Activated CD8-positive, alpha-beta T cell treated with anti-CD3 and anti-CD28 coated beads, Interleukin-2, amount 10 ng/mL, durations not matched to agents 7 days and 5 days (primary cell): ENCODE results near the gene GUCD1. TPM values are rescaled to one million over a fixed set of nuclear protein-coding genes. Genes with fewer than 3 reads are reported as not detected.
"Not testable (repeated sequence)": the region's sequence is repeated elsewhere in the genome, so short reads cannot be mapped to it uniquely, and the experiment has no call there.

Source experiments
- ATAC-seq: fragments of 150-1000 bp; cut with Tn5 transposase; one replicate; pipeline ENCODE4 v1.10.0; 2021; ENCODE audit warnings: moderate library complexity
- CTCF ChIA-PET: fragments of 350-600 bp; sonication (Branson Sonifier 250); formaldehyde crosslinking; loops from one replicate; lab custom pipeline; 2021; ENCODE audit warnings: antibody characterized with exemption; lab: Charles Lee
- POLR2A ChIA-PET: fragments of 350-600 bp; sonication (Branson Sonifier 250); formaldehyde crosslinking; loops from one replicate; lab custom pipeline; 2021; ENCODE audit warnings: antibody characterized with exemption; lab: Charles Lee
- DNase-seq: peaks from one replicate; pipeline ENCODE4 v3.0.0-alpha.2; 2020
- H3K27ac Mint-ChIP-seq: one replicate; pipeline ENCODE4 v1.8.0; 2021; ENCODE audit warnings: mild to moderate bottlenecking, mixed read lengths
- H3K27me3 Mint-ChIP-seq: one replicate; pipeline ENCODE4 v1.8.0; 2021; ENCODE audit warnings: low read depth, mixed read lengths
- H3K36me3 Mint-ChIP-seq: one replicate; pipeline ENCODE4 v1.8.0; 2021; ENCODE audit warnings: low read depth, mixed read lengths
- H3K4me1 Mint-ChIP-seq: one replicate; pipeline ENCODE4 v1.8.0; 2021; ENCODE audit warnings: low read depth, mixed read lengths
- H3K4me3 Mint-ChIP-seq: one replicate; pipeline ENCODE4 v1.8.0; 2021; ENCODE audit warnings: mild to moderate bottlenecking, mixed read lengths
- H3K9me3 Mint-ChIP-seq: one replicate; pipeline ENCODE4 v1.8.0; 2022; ENCODE audit warnings: mixed read lengths; ENCODE audit not compliant: insufficient read depth
- total RNA-seq, 2 experiments: library from RNA; stranded (reverse); gene quantifications; one replicate each; pipeline ENCODE4 v1.2.3, GENCODE V29; 2021

GUCD1 gene
- total RNA-seq, 2 experiments from 2014 or later: 129 to 133 TPM

DNA sequence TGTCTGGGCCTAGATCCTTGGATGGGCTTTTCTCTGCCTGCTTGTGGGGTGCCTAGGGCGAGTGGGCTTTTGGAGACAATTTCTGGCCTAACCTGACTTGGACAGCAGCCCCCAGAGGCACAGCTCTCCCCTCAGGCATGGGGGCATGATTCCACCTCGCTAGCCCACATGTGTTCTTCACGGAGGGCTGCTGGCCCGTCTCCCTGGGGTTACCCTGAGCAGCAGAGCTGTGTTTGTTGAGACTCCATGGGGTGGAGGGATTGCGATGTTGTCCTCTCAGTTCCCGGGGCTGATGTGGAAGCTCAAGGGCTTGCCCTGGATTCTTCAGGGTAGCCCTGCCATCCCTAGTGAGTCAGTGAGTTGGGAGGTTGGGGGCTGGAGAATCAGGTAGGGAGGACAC is 40.3 kb upstream of the GUCD1 start:
- POLR2A ChIA-PET: interaction anchor here (0.8 kb wide), 1 partner anchor 12 kb away, joined by 3 read pairs; no protein-coding TSS in a partner anchor
- DNase-seq: no peak
- no peak overlapping the region for H3K4me3 Mint-ChIP-seq
- H3K4me1 Mint-ChIP-seq: peaks cover 15% of the 10 kb centered on the region
- H3K36me3 Mint-ChIP-seq: no peaks in the 10 kb centered on the region
- H3K27ac Mint-ChIP-seq: no peak overlapping the region
- ATAC-seq: no peak
- CTCF ChIA-PET: no interaction called here
- H3K9me3 Mint-ChIP-seq: no peaks in the 10 kb centered on the region
- H3K27me3 Mint-ChIP-seq: peaks cover 3% of the 10 kb centered on the region

DNA sequence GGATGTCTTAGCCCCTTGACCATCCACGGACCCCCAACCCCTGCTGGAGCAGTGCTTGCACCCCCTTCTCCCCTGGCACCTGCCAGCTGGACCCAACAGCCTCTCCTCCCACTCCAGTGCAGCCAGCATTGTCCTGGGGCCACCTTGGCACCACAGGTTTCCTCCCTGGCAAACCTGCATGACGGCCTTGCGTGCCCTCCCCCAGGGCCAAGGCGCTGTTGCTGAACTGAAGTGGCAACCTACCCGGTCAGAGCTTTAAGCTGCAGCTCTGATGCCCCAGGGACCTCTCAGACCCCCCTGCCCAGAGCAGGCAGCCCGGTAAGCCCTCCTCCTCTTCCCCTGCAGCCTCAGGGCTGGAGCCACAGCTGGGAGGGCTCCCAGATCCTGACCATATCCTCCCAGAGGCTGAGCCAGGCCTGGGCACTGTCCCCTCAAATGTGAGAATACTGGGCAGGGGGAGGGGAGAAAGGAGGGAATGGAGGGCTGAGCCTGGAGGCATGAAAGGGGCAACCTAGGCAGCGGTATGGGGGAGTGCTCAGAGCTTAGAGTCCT is 39.7 kb upstream of the GUCD1 start:
- H3K27me3 Mint-ChIP-seq: peaks cover 3% of the 10 kb centered on the region
- POLR2A ChIA-PET: interaction anchor here (0.8 kb wide), 1 partner anchor 13 kb away, joined by 3 read pairs; no protein-coding TSS in a partner anchor
- H3K27ac Mint-ChIP-seq: no peak overlapping the region
- no peak for DNase-seq
- H3K9me3 Mint-ChIP-seq: no peaks in the 10 kb centered on the region
- no peak for ATAC-seq
- no peak overlapping the region for H3K4me3 Mint-ChIP-seq
- H3K36me3 Mint-ChIP-seq: no peaks in the 10 kb centered on the region
- peaks cover 15% of the 10 kb centered on the region for H3K4me1 Mint-ChIP-seq
- CTCF ChIA-PET: no interaction called here

DNA sequence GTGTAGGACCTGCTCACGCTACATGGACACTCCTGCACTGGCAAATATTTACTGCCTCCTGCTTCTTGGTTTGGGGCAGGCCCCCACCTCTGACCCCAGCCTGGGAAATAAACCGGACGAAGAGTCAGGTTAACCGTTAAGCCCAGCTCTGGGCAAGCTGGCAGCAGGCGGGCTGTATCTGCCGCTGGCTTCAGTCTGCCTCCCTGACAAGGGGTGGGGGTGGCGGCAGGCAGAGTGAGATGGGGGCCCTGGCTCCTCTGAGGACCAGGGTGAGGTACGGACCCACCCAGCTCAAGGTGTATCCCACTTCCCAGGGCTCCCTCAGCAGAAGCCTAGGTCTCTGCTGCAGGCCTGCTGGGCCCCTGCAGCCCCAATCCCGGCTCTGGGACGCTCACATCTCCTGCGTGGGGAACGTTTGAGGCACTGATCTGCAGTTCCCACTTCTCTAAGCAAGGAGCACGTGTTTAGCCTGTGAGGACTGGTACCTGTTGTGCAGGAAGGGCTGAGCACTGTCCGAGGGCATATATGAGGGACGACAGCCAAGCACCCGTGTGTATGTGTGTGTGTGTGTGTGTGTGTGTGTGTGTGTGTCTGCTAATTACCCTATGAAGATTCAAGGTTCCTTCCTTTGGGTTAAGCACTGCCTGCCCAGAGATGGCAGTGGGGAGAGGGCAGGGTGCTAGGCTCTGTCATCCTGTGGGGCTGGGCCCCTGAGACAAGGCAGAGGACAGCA is 39.1 kb upstream of the GUCD1 start:
- POLR2A ChIA-PET: interaction anchor here (0.6 kb wide), 1 partner anchor 267 kb away, joined by 3 read pairs; no protein-coding TSS in a partner anchor
- Mint-ChIP-seq H3K27ac (no peak overlapping the region), H3K4me1 (peaks cover 15% of the 10 kb centered on the region)

DNA sequence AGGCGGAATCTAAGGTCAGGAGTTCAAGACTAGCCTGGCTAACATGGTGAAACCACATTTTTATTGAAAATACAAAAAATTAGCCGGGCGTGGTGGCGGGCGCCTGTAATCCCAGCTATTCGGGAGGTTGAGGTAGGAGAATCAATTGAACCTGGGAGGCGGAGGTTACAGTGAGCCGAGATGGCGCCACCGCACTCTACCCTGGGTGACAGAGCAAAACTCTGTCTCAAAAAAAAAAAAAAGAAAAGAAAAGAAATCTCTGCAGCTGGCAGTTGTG is 38.6 kb upstream of the GUCD1 start:
- POLR2A ChIA-PET: interaction anchor here (0.6 kb wide), 1 partner anchor 268 kb away, joined by 3 read pairs; no protein-coding TSS in a partner anchor
- CTCF ChIA-PET, H3K9me3 Mint-ChIP-seq, DNase-seq, H3K27ac Mint-ChIP-seq, ATAC-seq, H3K36me3 Mint-ChIP-seq, H3K27me3 Mint-ChIP-seq: not testable (repeated sequence)
- Mint-ChIP-seq H3K4me3 (peak overlapping the region; percentile 56), H3K4me1 (peaks cover 15% of the 10 kb centered on the region)

More for the DNA sequence above, 39.1 kb upstream of the GUCD1 start:
- ATAC-seq: no peak
- H3K36me3 Mint-ChIP-seq: no peaks in the 10 kb centered on the region
- H3K4me3 Mint-ChIP-seq: no peak overlapping the region
- CTCF ChIA-PET: no interaction called here
- peaks cover 3% of the 10 kb centered on the region for H3K27me3 Mint-ChIP-seq
- DNase-seq: no peak
- H3K9me3 Mint-ChIP-seq: no peaks in the 10 kb centered on the region

DNA sequence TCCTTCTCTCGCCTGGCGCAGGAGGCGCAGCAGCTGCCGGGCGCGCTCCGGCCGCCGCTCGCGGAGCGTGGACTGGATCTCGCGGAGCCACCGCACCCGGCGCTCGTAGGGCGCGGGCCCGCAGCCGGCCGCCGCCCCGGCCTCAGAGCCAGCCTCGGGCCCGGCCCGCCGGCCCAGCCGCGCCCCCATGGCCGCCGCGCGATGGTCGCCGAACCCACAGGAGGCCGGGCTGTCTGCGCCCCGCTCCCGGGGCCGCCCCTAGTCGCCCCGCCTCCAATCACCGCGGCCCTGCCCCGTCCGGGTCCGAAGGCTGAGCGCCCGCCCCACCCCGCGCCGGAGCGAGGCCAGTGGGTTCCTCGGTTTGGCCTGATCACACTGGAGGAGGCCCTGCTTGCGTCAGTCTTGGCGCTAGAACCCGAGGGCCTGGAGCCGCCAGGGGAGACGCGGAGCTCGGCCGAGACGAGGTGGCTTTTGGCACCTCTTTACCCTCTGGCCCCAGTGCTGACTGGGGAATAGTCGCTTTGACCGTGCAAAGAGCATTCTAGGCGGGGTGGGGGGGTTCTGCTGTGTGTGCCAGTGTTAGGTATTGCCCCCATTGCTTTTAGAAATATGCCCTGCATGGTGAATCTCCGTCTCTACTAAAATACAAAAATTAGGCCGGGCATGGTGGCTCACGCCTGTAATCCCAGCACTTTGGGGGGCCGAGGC is 38.1 kb upstream of the GUCD1 start, which contains the start of gene LRRC75B:
LRRC75B (minus strand) TSS at position 223 of the 708 bp plus-strand sequence; CDS start at position 189, 34 bp downstream.
- peak within 1 kb of the TSS; percentile 78 for H3K4me3 Mint-ChIP-seq
- CTCF ChIA-PET: no interaction called here
- DNase-seq (peak; percentile 40), ATAC-seq (peak; percentile 83)
- no peaks in the 10 kb centered on the region for H3K9me3 Mint-ChIP-seq
- H3K27me3 Mint-ChIP-seq: peaks cover 3% of the 10 kb centered on the region
- POLR2A ChIA-PET: no interaction called here
- peaks cover 15% of the 10 kb centered on the region for H3K4me1 Mint-ChIP-seq
- peak within 1 kb of the TSS; percentile 67 for H3K27ac Mint-ChIP-seq
- H3K36me3 Mint-ChIP-seq: no peaks in the 10 kb centered on the region

DNA sequence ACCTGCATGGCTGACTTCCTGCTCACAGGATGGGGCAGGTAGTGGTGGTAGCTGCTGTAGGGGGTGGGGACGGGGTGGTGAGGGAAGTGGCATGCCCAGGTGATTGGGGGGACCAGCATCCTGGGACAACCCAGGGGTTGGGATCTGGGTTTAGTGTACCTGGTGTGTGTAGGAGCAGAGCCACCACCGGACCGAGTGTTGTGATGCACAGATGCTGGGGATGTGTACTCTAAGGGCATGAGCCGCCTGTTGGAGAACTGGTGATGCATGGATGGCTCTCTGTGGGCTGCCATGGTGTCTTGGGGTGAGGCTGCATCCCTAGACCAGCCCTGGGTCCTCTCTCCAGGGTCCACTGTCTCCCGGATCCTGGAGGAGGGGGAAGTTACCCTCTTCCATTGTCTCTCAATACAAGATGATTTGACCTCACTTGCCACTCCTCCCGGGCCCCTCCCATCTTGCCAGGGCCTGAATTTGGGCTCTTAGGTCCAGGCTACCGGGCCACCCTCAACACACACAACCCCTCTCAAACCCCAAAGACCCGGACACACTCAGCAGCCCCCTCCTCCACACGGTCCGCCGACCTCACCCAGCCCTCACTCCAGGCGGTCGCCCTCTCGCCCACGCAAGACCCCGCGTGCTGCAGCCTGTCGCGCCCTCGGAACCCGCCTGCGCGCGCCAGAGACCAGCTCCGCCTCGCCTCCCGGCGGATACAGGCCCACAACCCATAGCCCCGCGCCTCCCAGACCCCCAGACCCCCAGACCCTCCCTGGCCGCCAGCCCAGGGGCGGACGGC is 37.3 kb upstream of the GUCD1 start:
- CTCF ChIA-PET: no interaction called here
- Mint-ChIP-seq H3K27me3 (peaks cover 3% of the 10 kb centered on the region), H3K4me1 (peaks cover 11% of the 10 kb centered on the region), H3K9me3 (no peaks in the 10 kb centered on the region), H3K27ac (peak overlapping the region; percentile 67), H3K4me3 (peak overlapping the region; percentile 78), H3K36me3 (no peaks in the 10 kb centered on the region)
- ATAC-seq (peak; percentile 3), DNase-seq (no peak)
- POLR2A ChIA-PET: no interaction called here

DNA sequence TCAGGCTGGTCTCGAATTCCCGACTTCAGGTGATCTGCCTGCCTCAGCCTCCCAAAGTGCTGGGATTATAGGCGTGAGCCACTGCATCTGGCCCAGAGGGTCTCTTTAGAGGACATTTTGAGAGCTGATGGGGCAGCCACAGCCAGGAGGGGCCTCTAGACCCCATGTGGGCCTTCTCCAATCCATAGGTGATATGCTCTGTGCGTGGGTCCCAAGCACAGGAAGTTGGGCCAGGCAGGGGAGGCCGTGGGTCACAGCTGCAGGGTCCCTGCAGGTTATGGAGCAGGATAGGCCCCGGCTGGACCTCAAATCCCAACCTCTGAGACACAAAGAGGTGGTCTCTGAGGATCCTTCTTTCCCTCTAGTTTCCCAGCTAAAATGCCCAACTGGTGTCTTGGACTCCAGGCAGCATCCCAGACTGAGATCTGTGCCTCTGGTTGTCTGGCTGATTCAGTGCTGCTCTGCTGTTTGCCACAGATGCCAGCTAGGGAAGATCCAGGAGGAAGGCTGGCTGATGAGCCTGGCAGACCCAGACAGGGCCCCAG is 36.4 kb upstream of the GUCD1 start:
- DNase-seq (no peak), ATAC-seq (no peak)
- Mint-ChIP-seq H3K9me3 (no peaks in the 10 kb centered on the region), H3K27me3 (peaks cover 3% of the 10 kb centered on the region), H3K27ac (no peak overlapping the region), H3K4me1 (peaks cover 9% of the 10 kb centered on the region), H3K4me3 (no peak overlapping the region), H3K36me3 (no peaks in the 10 kb centered on the region)
- CTCF ChIA-PET: no interaction called here
- POLR2A ChIA-PET: no interaction called here

DNA sequence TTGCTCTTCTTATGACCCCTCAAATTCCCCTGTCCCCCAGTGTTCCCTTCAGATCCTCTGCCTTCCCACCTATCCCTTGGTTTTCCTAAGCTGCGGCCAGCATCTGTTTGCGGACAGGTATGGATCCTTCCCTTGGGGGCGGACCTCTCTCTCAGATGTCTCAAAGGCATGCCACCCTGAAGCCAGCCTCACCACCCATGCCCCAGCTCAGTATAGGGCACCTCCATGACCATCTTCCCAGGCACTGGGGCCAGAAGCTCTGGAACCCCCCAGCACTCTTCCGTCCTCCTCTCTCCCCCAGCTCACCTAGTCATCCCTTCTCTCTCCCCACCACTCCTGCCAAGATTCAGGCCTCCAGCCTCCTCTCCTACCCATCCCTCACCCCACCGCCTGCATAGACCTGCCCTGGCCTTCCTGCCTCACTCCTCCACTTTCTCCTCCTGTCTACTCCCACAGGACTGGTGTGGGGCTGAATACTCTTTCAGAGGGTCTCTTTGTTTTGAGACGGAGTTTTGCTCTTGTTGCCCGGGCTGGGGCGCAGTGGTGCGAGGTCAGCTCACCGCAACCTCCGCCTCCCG is 35.7 kb upstream of the GUCD1 start:
- ChIA-PET POLR2A (no interaction called here), CTCF (no interaction called here)
- H3K27me3 Mint-ChIP-seq: peaks cover 3% of the 10 kb centered on the region
- DNase-seq (no peak), ATAC-seq (no peak)
- peaks cover 9% of the 10 kb centered on the region for H3K4me1 Mint-ChIP-seq
- H3K9me3 Mint-ChIP-seq: no peaks in the 10 kb centered on the region
- no peak overlapping the region for H3K4me3 Mint-ChIP-seq
- H3K27ac Mint-ChIP-seq: no peak overlapping the region
- H3K36me3 Mint-ChIP-seq: no peaks in the 10 kb centered on the region

DNA sequence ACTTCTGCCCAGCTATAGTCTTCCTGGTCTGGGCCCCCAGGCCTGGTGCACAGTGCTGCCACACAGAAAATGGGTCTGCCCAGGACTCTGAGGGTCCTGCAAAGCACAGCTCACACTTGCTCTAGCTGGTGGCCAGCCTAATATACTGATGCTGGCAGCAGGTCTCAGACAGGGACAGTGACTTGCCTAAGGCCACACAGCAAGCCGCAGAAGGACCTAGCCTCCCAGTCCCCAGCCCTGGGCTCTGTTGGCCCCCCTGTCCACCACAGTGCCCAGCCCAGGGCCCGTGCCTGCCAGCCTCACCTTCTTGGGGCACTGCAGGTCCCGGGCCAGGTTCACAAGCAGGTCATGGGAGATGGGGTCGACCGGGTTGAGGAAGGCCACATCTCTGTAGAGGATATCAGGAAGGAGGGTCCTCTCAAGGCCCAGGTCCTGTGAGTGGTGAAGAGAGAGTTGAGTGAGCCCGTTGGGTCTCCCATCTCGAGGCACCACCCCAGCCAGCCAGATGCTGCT is 34.6 kb upstream of the GUCD1 start:
- ChIA-PET POLR2A (interaction anchor here (1.1 kb wide), 1 partner anchor 11 kb away, joined by 3 read pairs; no protein-coding TSS in a partner anchor), CTCF (no interaction called here)
- Mint-ChIP-seq H3K9me3 (no peaks in the 10 kb centered on the region), H3K36me3 (no peaks in the 10 kb centered on the region), H3K4me1 (peaks cover 9% of the 10 kb centered on the region), H3K27me3 (peaks cover 3% of the 10 kb centered on the region), H3K27ac (no peak overlapping the region), H3K4me3 (no peak overlapping the region)
- no peak for ATAC-seq
- DNase-seq: no peak

DNA sequence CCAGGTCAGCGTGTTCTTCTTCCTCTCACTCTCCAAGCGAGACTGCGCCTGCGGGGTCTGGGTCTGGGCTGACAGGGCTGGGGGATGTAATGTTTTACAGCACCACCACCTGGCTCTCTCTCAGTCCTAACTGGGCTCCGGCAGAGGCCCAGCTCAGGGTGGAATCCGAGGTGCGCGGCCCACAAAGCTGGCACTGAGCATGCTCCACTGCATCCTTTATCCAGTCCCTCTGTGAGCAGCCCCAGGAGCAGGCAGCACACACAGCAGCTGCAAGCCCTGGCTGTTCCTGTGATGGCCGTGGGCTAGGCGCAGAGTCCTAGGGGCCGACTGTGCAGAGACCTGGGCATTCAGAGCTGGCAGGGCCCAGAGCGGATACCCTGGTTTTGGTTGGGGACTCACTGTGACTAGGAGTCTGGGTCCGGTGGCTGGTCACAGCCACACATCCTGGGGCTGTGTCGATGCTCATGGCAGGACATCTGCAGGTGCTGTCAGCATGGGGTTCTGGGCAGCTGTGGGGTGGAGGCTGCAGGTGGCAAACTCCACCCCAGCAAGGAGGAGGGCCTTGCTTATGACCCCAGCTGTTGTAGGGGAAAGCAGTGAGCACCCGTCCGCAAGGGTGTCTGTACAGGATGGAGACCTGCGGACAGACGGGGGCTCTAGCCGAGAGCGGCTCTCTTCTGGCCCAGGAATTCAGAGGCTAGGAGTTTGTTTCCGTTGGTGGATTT is 34.0 kb upstream of the GUCD1 start:
- Mint-ChIP-seq H3K4me3 (no peak overlapping the region), H3K9me3 (no peaks in the 10 kb centered on the region), H3K4me1 (peaks cover 13% of the 10 kb centered on the region), H3K27me3 (peaks cover 3% of the 10 kb centered on the region), H3K27ac (no peak overlapping the region), H3K36me3 (no peaks in the 10 kb centered on the region)
- ATAC-seq: no peak
- ChIA-PET POLR2A (interaction anchor here (1.1 kb wide), 1 partner anchor 12 kb away, joined by 3 read pairs; no protein-coding TSS in a partner anchor), CTCF (no interaction called here)
- no peak for DNase-seq
